IPS-18a (cell line): Measurements from ENCODE around the gene SIPA1L3.

Experiments
- H3K27ac ChIP-seq: one replicate; pipeline ENCODE4 v1.5.1; 2013; ENCODE audit warnings: low read length
- H3K27me3 ChIP-seq: one replicate; pipeline ENCODE4 v1.6.1; 2013; ENCODE audit warnings: mild to moderate bottlenecking, low read length; ENCODE audit not compliant: control insufficient read depth, insufficient read depth
- H3K36me3 ChIP-seq: one replicate; pipeline ENCODE4 v1.6.1; 2013; ENCODE audit warnings: low read depth, low read length; ENCODE audit not compliant: control insufficient read depth
- H3K4me1 ChIP-seq: one replicate; pipeline ENCODE4 v1.6.1; 2013; ENCODE audit warnings: low read depth, low read length; ENCODE audit not compliant: control insufficient read depth
- H3K4me3 ChIP-seq: one replicate; pipeline ENCODE4 v1.5.1; 2013; ENCODE audit warnings: low read length
- H3K9ac ChIP-seq: one replicate; pipeline ENCODE4 v1.6.1; 2013; ENCODE audit warnings: mild to moderate bottlenecking, low read length, moderate library complexity
- H3K9me3 ChIP-seq: one replicate; pipeline ENCODE4 v1.6.1; 2013; ENCODE audit warnings: low read depth, low read length; ENCODE audit not compliant: control insufficient read depth

SIPA1L3 gene

DNA sequence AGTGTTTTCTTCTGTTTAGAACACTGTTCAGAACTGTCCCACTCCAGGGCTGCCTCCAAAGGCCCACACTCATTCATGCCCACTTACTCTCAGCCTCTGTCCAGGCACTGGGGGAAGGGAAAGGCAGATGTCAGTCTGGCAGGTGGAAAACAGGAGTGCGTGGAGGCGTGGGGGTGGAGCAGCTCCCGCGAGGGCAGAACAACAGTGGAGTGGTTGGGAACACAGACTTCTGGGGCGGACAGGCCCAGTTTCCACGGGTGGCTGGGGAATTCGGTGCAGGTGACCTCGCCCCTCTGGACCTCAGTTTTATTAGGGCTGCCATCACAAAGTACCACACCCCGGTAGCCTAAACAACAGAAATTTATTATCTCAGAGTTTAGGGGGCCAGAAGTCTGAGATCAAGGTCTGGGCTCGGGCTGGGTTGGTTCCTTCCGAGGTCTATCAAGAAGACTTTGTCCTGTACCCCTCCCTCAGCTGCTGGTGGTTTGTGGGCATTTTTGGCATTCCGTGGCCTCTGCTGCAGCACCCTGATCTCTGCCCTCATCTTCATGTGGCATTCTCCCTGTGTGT lies 59.7 kb downstream of the SIPA1L3 start:
- H3K4me3 ChIP-seq = no peak overlapping the region
- no peak overlapping the region for H3K9ac ChIP-seq
- H3K27me3 ChIP-seq = no peaks in the 10 kb centered on the region
- peaks cover 4% of the 10 kb centered on the region for H3K4me1 ChIP-seq
- H3K27ac ChIP-seq = no peak overlapping the region
- H3K36me3 ChIP-seq = no peaks in the 10 kb centered on the region
- H3K9me3 ChIP-seq = no peaks in the 10 kb centered on the region

DNA sequence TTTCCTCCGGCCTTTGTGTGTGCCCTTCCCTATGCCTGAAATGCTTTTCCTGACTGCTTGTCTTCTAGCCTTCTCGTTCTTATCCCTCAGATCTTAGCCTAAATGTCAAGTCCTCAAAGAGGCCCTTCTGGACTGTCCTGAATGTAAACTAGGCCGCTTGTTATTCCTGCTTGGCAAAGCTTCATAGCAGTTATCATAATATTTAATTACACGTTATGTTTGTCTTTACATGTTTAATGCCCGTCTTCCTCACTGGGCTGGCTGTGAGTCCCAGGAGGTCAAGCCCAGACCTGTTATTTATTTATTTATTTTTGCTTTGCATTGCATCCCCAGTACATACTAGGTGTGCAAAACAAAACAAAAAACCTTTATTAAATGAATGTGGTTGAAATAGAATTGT lies 62.7 kb downstream of the SIPA1L3 start:
- H3K36me3 ChIP-seq = no peaks in the 10 kb centered on the region
- no peak overlapping the region for H3K4me3 ChIP-seq
- H3K9ac ChIP-seq = no peak overlapping the region
- H3K4me1 ChIP-seq = peaks cover 4% of the 10 kb centered on the region
- H3K9me3 ChIP-seq = no peaks in the 10 kb centered on the region
- H3K27me3 ChIP-seq = no peaks in the 10 kb centered on the region
- H3K27ac ChIP-seq = no peak overlapping the region

DNA sequence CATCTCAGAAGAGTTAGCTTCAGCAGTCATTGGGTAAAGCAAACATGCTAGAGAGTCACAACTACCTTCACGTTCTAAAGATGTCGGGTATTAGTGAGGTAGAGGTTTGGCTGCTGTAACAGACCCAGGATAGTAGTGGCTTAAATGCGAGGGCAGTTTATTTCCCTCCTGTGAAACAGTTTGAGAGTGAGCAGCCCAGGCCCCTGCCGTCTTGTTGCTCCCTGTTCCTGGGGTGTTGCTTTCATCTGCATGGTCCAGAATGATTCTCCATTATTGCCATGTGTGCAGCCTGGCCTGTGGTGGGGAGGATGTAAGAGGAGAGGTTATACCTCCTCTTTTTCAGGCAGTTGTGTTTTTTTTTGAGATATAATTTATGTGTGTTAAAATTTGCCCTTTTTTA lies 63.7 kb downstream of the SIPA1L3 start:
- H3K9me3 ChIP-seq = no peaks in the 10 kb centered on the region
- H3K27me3 ChIP-seq = no peaks in the 10 kb centered on the region
- H3K27ac ChIP-seq = no peak overlapping the region
- H3K9ac ChIP-seq = no peak overlapping the region
- H3K36me3 ChIP-seq = no peaks in the 10 kb centered on the region
- H3K4me1 ChIP-seq = peaks cover 4% of the 10 kb centered on the region
- no peak overlapping the region for H3K4me3 ChIP-seq

DNA sequence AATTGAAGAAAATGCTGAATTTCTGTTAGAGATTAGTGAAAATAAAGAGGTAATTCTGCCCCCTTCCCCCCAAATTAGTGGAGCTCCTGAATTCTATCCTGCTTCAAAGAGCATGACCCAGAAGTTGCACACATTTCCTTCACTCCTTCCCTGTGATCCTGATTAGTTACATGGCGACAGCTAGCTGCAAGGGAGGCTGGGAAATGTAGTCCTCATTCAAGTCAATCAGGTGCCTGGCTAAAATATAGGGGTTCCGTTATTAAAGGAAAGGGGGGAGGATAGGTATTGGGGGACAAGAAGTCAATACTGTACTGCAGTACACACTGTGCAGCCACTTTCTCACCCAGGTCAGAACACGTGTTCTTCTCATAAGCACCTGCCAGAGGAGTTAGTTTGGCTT lies 65.8 kb downstream of the SIPA1L3 start:
- H3K9ac ChIP-seq = no peak overlapping the region
- no peak overlapping the region for H3K27ac ChIP-seq
- no peaks in the 10 kb centered on the region for H3K27me3 ChIP-seq
- H3K4me3 ChIP-seq = no peak overlapping the region
- H3K9me3 ChIP-seq = no peaks in the 10 kb centered on the region
- no peaks in the 10 kb centered on the region for H3K36me3 ChIP-seq
- no peaks in the 10 kb centered on the region for H3K4me1 ChIP-seq

DNA sequence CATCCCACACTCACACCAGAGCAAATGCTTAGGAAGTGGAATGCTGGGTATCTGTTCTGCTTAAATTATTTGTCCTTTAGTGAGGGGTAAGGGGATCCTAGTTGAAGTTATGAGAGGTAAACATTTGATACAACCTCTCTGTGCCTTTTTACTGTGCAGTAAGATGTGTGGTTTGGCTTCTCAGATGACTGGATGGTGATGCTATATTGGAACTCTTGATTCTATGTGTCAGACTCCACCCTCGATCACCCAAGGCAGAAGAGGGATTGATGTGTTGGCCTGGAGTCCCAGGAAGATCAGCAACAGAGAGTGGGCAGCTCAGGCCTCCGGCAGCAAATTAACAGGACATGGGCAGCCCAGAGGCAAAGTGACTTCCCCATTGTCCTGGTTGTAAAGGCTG lies 66.7 kb downstream of the SIPA1L3 start:
- Histone ChIP-seq H3K27me3 (no peaks in the 10 kb centered on the region), H3K27ac (no peak overlapping the region), H3K9ac (no peak overlapping the region), H3K36me3 (no peaks in the 10 kb centered on the region), H3K4me3 (no peak overlapping the region), H3K4me1 (no peaks in the 10 kb centered on the region), H3K9me3 (no peaks in the 10 kb centered on the region)

DNA sequence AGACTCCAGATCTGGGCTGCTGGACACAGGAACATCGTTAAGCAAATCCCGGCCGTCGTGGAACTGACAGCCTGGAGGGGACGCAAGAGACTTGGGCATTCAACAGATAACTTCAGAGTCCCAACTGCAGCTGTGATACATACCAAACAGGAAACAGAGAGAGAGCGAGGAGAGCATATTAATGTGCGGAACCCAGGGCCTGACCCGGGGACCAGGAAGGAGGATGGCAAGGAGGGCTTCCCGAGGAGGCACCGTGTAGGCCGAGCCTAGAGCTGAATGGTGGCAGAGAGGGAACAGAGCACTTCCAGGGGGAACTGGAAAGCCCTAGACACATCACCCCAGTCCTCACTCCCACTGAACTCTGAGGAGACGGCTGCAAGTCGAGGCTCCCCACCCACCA lies 68.1 kb downstream of the SIPA1L3 start:
- H3K4me3 ChIP-seq = no peak overlapping the region
- H3K9ac ChIP-seq = no peak overlapping the region
- no peaks in the 10 kb centered on the region for H3K9me3 ChIP-seq
- H3K27me3 ChIP-seq = no peaks in the 10 kb centered on the region
- no peak overlapping the region for H3K27ac ChIP-seq
- H3K4me1 ChIP-seq = no peaks in the 10 kb centered on the region
- H3K36me3 ChIP-seq = no peaks in the 10 kb centered on the region

DNA sequence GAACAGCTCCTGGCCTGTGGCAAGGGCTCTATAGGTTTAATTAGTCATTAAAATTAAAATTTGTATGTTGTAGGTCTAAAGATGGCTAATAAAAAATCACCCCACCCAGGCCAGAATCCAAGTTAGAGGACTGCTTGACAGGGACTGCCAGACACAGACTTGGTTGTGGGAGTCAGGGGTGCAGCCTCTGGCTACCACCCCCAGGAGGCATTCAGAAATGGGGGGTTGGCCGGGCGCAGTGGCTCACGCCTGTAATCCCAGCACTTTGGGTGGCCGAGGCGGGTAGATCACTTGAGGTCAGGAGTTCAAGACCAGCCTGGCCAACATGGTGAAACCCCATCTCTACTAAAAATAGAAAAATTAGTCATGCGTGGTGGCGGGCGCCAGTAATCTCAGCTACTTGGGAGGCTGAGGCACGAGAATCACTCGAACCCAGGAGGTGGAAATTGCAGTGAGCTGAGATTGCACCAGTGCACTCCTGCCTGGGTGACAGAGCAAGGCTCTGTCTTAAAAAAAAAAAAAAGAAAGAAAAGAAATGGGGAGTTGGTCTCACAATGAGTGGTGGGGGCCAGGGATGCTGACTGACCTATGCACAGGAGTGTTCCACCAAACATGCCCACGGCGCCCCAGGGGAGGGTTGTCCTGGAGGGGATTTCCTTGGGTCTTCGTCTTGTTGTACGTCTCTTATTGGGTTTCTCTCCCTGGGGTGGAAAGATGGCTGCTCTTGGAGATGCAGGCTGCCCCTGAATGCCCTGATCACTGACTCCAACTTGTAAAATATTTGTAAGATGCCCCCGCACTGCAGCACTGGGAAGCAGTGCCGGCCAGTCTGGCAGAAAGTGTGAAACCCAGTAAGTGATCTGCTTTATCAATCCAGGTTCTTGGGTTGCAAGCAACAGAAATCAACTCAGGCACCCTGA lies 68.8 kb downstream of the SIPA1L3 start:
- Histone ChIP-seq H3K9me3 (no peaks in the 10 kb centered on the region), H3K9ac (no peak overlapping the region), H3K36me3 (no peaks in the 10 kb centered on the region), H3K27me3 (no peaks in the 10 kb centered on the region), H3K4me1 (no peaks in the 10 kb centered on the region), H3K4me3 (no peak overlapping the region), H3K27ac (no peak overlapping the region)

DNA sequence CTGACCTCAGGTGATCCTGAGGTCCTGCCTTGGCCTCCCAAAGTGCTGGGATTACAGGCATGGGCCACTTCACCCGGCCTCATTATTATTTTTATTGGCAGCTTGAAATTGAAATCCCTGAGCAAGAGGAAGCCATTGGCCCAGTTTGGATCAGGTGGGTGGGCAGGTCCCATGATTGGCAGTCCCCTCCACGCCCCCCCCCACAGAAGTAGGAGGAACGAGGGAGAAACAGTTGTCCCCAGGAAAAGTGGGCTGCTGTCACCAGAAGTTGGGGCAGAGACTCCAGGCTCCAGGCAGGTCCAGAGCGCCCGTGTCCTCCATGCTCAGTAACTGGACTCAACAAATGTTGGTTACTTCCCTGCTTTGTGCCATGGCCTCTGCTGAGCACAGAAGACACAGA lies 70.4 kb downstream of the SIPA1L3 start:
- no peak overlapping the region for H3K4me3 ChIP-seq
- H3K4me1 ChIP-seq = no peaks in the 10 kb centered on the region
- H3K27me3 ChIP-seq = no peaks in the 10 kb centered on the region
- no peaks in the 10 kb centered on the region for H3K9me3 ChIP-seq
- no peak overlapping the region for H3K27ac ChIP-seq
- H3K36me3 ChIP-seq = no peaks in the 10 kb centered on the region
- H3K9ac ChIP-seq = no peak overlapping the region

DNA sequence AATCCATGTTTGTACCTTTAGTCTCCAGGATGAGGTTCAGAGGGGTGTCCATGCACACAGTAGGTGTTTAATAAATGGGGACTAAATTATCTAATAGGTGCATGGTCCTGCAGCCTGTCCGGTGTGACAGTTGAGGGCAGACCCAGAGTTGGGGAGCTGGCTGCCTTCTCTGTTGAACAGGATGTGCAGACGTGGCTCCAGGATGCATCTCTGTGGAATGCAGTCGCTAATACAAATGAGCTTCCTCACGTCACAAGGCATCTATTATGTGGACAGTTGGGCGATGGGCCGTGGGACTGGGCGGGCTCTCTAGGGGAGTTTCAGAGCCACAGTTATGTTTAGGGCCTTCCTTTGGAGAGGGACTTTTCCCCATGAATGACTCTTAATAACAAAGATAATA lies 71.0 kb downstream of the SIPA1L3 start:
- no peak overlapping the region for H3K27ac ChIP-seq
- no peak overlapping the region for H3K4me3 ChIP-seq
- H3K36me3 ChIP-seq = no peaks in the 10 kb centered on the region
- H3K27me3 ChIP-seq = no peaks in the 10 kb centered on the region
- H3K4me1 ChIP-seq = no peaks in the 10 kb centered on the region
- H3K9me3 ChIP-seq = no peaks in the 10 kb centered on the region
- H3K9ac ChIP-seq = no peak overlapping the region

DNA sequence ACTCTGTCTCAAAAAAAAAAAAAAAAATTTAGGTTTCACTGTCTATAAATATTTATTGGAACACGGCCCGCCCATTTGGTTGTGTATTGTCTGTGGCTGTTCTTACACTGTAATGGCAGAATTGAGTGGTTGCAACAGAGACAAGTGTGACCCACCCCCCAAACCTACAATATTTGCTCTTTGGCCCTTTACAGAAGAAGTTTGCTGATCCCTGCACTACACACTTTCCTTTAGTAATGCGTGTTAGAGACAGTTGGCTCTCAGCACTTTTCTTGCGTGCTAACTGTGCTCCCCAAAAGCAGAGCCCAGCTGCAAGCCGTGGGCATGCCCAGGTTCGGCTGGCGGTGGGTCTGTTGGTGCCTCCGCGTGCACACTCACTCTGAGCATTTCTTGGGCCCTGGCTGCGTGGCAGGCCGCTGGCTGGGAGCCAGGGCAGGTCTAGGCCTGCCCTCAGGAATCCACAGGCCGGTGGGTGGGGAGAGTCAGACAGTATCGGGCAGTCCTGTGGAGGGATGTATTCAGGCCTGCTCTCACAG lies 72.6 kb downstream of the SIPA1L3 start:
- no peak overlapping the region for H3K27ac ChIP-seq
- no peaks in the 10 kb centered on the region for H3K36me3 ChIP-seq
- H3K9ac ChIP-seq = no peak overlapping the region
- no peaks in the 10 kb centered on the region for H3K9me3 ChIP-seq
- H3K4me1 ChIP-seq = no peaks in the 10 kb centered on the region
- no peak overlapping the region for H3K4me3 ChIP-seq
- no peaks in the 10 kb centered on the region for H3K27me3 ChIP-seq

DNA sequence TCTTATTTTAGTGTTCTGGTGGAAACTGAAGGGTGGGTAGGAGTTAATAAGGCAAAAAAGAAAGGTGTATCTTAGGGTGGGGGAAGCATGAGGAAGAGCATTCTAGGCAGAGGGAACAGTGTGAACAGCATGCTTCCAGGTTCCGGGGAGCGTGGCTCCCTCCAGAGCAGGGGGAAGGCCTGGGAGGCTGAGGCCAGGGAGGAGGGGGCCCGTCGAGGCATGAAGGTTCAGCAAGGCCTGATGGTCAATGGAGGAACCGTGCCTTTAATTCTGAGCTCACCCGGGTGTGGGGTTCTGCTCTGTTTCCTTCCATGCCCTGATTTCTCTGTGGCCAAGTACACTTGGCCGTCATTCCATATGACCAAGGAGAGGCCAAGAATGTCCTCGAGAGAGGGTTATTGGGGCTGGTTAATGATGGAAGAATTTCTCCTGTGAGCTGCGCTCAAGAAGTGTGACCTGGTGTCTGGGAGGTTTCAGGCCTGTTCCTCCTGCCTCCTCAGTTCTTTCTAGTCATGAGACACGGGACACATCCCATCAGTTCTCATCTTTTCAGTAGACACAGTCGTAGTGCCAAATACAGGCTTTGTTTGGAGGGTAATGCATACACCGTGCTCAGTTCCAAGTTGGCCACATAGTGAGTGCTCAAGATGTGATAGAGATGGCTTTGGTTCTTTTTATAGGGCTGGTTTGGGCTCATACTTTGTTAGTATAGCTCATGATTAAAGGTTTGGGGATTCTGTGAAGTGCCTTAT lies 73.6 kb downstream of the SIPA1L3 start:
- Histone ChIP-seq H3K4me1 (no peaks in the 10 kb centered on the region), H3K27me3 (no peaks in the 10 kb centered on the region)

More for the DNA sequence above, 73.6 kb downstream of the SIPA1L3 start:
- no peaks in the 10 kb centered on the region for H3K9me3 ChIP-seq
- no peaks in the 10 kb centered on the region for H3K36me3 ChIP-seq
- no peak overlapping the region for H3K4me3 ChIP-seq
- H3K27ac ChIP-seq = no peak overlapping the region
- H3K9ac ChIP-seq = no peak overlapping the region
